SK-N-SH (cell line): Measurements from ENCODE around the gene NRGN. TPM values are rescaled to one million over a fixed set of nuclear protein-coding genes. Genes with fewer than 3 reads are reported as not detected.

Source experiments
- CTCF ChIA-PET: fragments of 300-600, 350-600 bp; formaldehyde crosslinking; extraction: SDS; loops from one replicate; lab custom pipeline; 2021; lab: Yijun Ruan, JAX
- POLR2A ChIA-PET: fragments of 350-600 bp; sonication (Branson Sonifier 250); formaldehyde crosslinking; extraction: SDS; loops from one replicate; lab custom pipeline; 2020; ENCODE audit warnings: antibody characterized with exemption, inconsistent platforms; lab: Yijun Ruan, JAX
- DNase-seq: peaks from one replicate; pipeline ENCODE4 v3.0.0; 2012
- H2AFZ ChIP-seq: fragments of 200-600 bp; sonication (generic); 2 replicates; pipeline ENCODE4 v1.8.1; 2016; ENCODE audit warnings: antibody characterized with exemption, mild to moderate bottlenecking, low read depth
- H3F3A ChIP-seq: fragments of 200-600 bp; sonication (generic); replicated peaks from 2 replicates; pipeline ENCODE3; 2016; ENCODE audit warnings: antibody characterized with exemption, mild to moderate bottlenecking; ENCODE audit not compliant: insufficient read depth
- H3K27ac ChIP-seq, 2 experiments: fragments of 200-500 bp in 1 of 2; fragments of 200-600 bp in 1 of 2; sonication (Bioruptor generic) in 1 of 2; sonication (generic), shearing (Covaris generic) in 1 of 2; 2 replicates each; pipeline versions ENCODE4 v1.5.1 to v1.6.1; 2014 to 2016; ENCODE audit warnings: low read depth in 2 of 2, inconsistent platforms in 1 of 2, low read length in 1 of 2, mild to moderate bottlenecking in 1 of 2, mixed read lengths in 1 of 2
- H3K27me3 ChIP-seq: fragments of 200-600 bp; sonication (generic), shearing (Covaris generic); 2 replicates; pipeline ENCODE4 v1.6.1; 2016; ENCODE audit warnings: mixed run types; ENCODE audit not compliant: insufficient read depth
- H3K36me3 ChIP-seq, 2 experiments: fragments of 200-500 bp in 1 of 2; fragments of 200-600 bp in 1 of 2; sonication (Bioruptor generic) in 1 of 2; sonication (generic) in 1 of 2; replicated peaks in 1 of 2; 2 replicates each; pipeline versions ENCODE3 to v1.5.1; 2014 to 2016; ENCODE audit warnings: low read length in 1 of 2, mild to moderate bottlenecking in 1 of 2; ENCODE audit not compliant: insufficient read depth in 2 of 2, control insufficient read depth in 1 of 2
- H3K4me1 ChIP-seq, 2 experiments: fragments of 200-500 bp in 1 of 2; fragments of 200-600 bp in 1 of 2; sonication (Bioruptor generic) in 1 of 2; sonication (generic), shearing (Covaris generic) in 1 of 2; 2 replicates each; pipeline versions ENCODE4 v1.5.1 to v1.6.1; 2014 to 2016; ENCODE audit warnings: low read depth in 1 of 2, low read length in 1 of 2, mixed run types in 1 of 2; ENCODE audit not compliant: insufficient read depth in 2 of 2, control insufficient read depth in 1 of 2
- H3K4me2 ChIP-seq: fragments of 200-600 bp; sonication (generic), shearing (Covaris generic); 2 replicates; pipeline ENCODE4 v1.6.1; 2017; ENCODE audit warnings: mixed run types
- H3K4me3 ChIP-seq, 2 experiments: fragments of 200-500 bp in 1 of 2; fragments of 200-600 bp in 1 of 2; sonication (Bioruptor generic) in 1 of 2; sonication (generic), shearing (Covaris generic) in 1 of 2; 2 replicates each; pipeline versions ENCODE4 v1.5.1 to v1.8.1; 2014 to 2016; ENCODE audit warnings: low read depth in 2 of 2, inconsistent platforms in 1 of 2, low read length in 1 of 2, mild to moderate bottlenecking in 1 of 2, mixed read lengths in 1 of 2, moderate library complexity in 1 of 2
- H3K79me2 ChIP-seq: fragments of 200-600 bp; sonication (generic); 2 replicates; pipeline ENCODE4 v1.8.1; 2017; ENCODE audit warnings: mild to moderate bottlenecking; ENCODE audit not compliant: insufficient read depth
- H3K9ac ChIP-seq: fragments of 200-600 bp; sonication (generic); 2 replicates; pipeline ENCODE4 v1.6.1; 2017; ENCODE audit warnings: mixed run types
- H3K9me2 ChIP-seq: fragments of 200-600 bp; sonication (generic); 2 replicates; pipeline ENCODE4 v1.6.1; 2017; ENCODE audit warnings: mixed run types
- H3K9me3 ChIP-seq: fragments of 200-600 bp; sonication (generic); 2 replicates; pipeline ENCODE4 v1.6.1; 2017; ENCODE audit warnings: mixed run types, mild to moderate bottlenecking, moderate library complexity
- H4K20me1 ChIP-seq: fragments of 200-600 bp; sonication (generic); 2 replicates; pipeline ENCODE4 v1.6.1; 2017; ENCODE audit warnings: mild to moderate bottlenecking, mixed run types; ENCODE audit not compliant: insufficient read depth
- CHD2 ChIP-seq: fragments of 150-350 bp; IDR thresholded peaks from 2 replicates; pipeline ENCODE4 v1.6.1; 2018; ENCODE audit warnings: low read length; ENCODE audit not compliant: partially characterized antibody
- EZH2phosphoT487 ChIP-seq: fragments of 200-600 bp; sonication (generic); IDR thresholded peaks from 2 replicates; pipeline ENCODE4 v1.6.1; 2017; ENCODE audit warnings: low read depth, mixed run types, mild to moderate bottlenecking, antibody characterized with exemption, moderate library complexity, borderline replicate concordance
- FOXM1 ChIP-seq: IDR thresholded peaks from 2 replicates; pipeline ENCODE4 v1.4.0; 2012; ENCODE audit warnings: low read depth, mild to moderate bottlenecking
- GABPA ChIP-seq: IDR thresholded peaks from 2 replicates; pipeline ENCODE4 v1.4.0; 2012; ENCODE audit warnings: low read depth, mild to moderate bottlenecking
- GATA2 ChIP-seq: sonication (generic); formaldehyde crosslinking; IDR thresholded peaks from 2 replicates; pipeline ENCODE4 v1.5.0; 2020; ENCODE audit warnings: mild to moderate bottlenecking, missing genetic modification reagents
- JUND ChIP-seq: IDR thresholded peaks from 2 replicates; pipeline ENCODE4 v1.4.0; 2012
- MEF2A ChIP-seq: IDR thresholded peaks from 2 replicates; pipeline ENCODE4 v1.4.0; 2012; ENCODE audit warnings: low read depth, borderline replicate concordance
- POLR2AphosphoS5 ChIP-seq: IDR thresholded peaks from 2 replicates; pipeline ENCODE4 v1.6.1; 2012; ENCODE audit warnings: low read depth, low read length
- RAD21 ChIP-seq: IDR thresholded peaks from 2 replicates; pipeline ENCODE4 v1.6.1; 2012; ENCODE audit warnings: mild to moderate bottlenecking, low read length
- RFX5 ChIP-seq: IDR thresholded peaks from 2 replicates; pipeline ENCODE4 v1.6.1; 2012; ENCODE audit warnings: mild to moderate bottlenecking, improper control_type of control experiment, low read length
- RXRA ChIP-seq: IDR thresholded peaks from 2 replicates; pipeline ENCODE4 v1.4.0; 2012; ENCODE audit warnings: low read depth, mild to moderate bottlenecking, borderline replicate concordance
- SMC3 ChIP-seq: IDR thresholded peaks from 2 replicates; pipeline ENCODE4 v1.6.1; 2012; ENCODE audit warnings: low read depth, low read length, improper control_type of control experiment
- TAF1 ChIP-seq: IDR thresholded peaks from 2 replicates; pipeline ENCODE4 v1.6.1; 2012; ENCODE audit warnings: low read depth, mild to moderate bottlenecking, low read length, moderate library complexity, borderline replicate concordance
- TCF12 ChIP-seq: IDR thresholded peaks from 2 replicates; pipeline ENCODE4 v1.4.0; 2012
- USF1 ChIP-seq: IDR thresholded peaks from 2 replicates; pipeline ENCODE4 v1.4.0; 2012; ENCODE audit warnings: low read depth, borderline replicate concordance
- USF2 ChIP-seq: fragments of 150-350 bp; IDR thresholded peaks from 2 replicates; pipeline ENCODE4 v1.6.1; 2017; ENCODE audit warnings: antibody characterized with exemption, low read length, low read depth, borderline replicate concordance
- YY1 ChIP-seq: IDR thresholded peaks from 2 replicates; pipeline ENCODE4 v1.4.0; 2012; ENCODE audit warnings: low read depth, mild to moderate bottlenecking
- WGBS: methylation state at CpG from one replicate; pipeline ENCODE4 v1.1.6; 2017; ENCODE audit warnings: low lambda C conversion rate; 5-methylcytosine and 5-hydroxymethylcytosine counted together
- polyA plus RNA-seq, 3 experiments: library from polyadenylated mRNA; depleted of rRNA; stranded (reverse); fragments of >200 nt; gene quantifications; 2 replicates each; pipeline ENCODE4 v1.2.3, GENCODE V29; 2012
- TF ChIP-seq, protein P1 (sequence below): fragments of 150-350 bp; IDR thresholded peaks from 2 replicates; pipeline ENCODE4 v1.6.1; 2016; ENCODE audit warnings: mild to moderate bottlenecking, low read depth, low read length

Gene NRGN
- polyA plus RNA-seq, 1 of the 3 experiments (the other 2 are of a cell fraction) = 6.8 TPM

- WGBS = 74% methylated on average over 37 of the region's 37 CpGs
- no peaks in the 10 kb centered on the region for H3K36me3 ChIP-seq
- H3K4me2 ChIP-seq = no peak overlapping the region
- no peak overlapping the region for H3K9ac ChIP-seq
- H4K20me1 ChIP-seq = no peaks in the 10 kb centered on the region
- no peaks in the 10 kb centered on the region for H3K4me1 ChIP-seq
- H3K27ac ChIP-seq = no peak overlapping the region
- ChIA-PET CTCF (interaction anchor here (0.9 to 4.8 kb wide), 10 partner anchors 10 to 103 kb away, joined by 3 to 28 read pairs (median 4); partner anchors contain the start of genes ESAM and MSANTD2), POLR2A (no interaction called here)
- H3K27me3 ChIP-seq = no peaks in the 10 kb centered on the region
- no peak for TF ChIP-seq YY1
- no peak for TF ChIP-seq RXRA
- TF ChIP-seq CHD2 = no peak
- no peak for TF ChIP-seq GABPA
- no peak for TF ChIP-seq RFX5
- TF ChIP-seq USF1 = no peak
- no peak for TF ChIP-seq MEF2A
- peaks cover 3% of the 10 kb centered on the region for H3F3A ChIP-seq
- peak overlapping the region in 1 of 2 experiments; percentile 3; a peak in 1 of 4 replicates for H3K4me3 ChIP-seq
- H3K79me2 ChIP-seq = no peaks in the 10 kb centered on the region
- no peaks in the 10 kb centered on the region for H3K9me3 ChIP-seq
- DNase-seq = peak; percentile 74
- no peaks in the 10 kb centered on the region for H3K9me2 ChIP-seq
- no peak overlapping the region for H2AFZ ChIP-seq
Observed at GRCh38 chr11:124746621-124747243, 7.0 kb downstream of the NRGN start.

- CTCF ChIA-PET = interaction anchor here (0.9 to 4.8 kb wide), 5 partner anchors 11 to 104 kb away, joined by 3 to 28 read pairs (median 3); partner anchors contain the start of gene ESAM
- no peak for DNase-seq
- H4K20me1 ChIP-seq = no peaks in the 10 kb centered on the region
- H3K4me3 ChIP-seq = no peak overlapping the region
- H2AFZ ChIP-seq = no peak overlapping the region
- TF ChIP-seq, protein P1, sequence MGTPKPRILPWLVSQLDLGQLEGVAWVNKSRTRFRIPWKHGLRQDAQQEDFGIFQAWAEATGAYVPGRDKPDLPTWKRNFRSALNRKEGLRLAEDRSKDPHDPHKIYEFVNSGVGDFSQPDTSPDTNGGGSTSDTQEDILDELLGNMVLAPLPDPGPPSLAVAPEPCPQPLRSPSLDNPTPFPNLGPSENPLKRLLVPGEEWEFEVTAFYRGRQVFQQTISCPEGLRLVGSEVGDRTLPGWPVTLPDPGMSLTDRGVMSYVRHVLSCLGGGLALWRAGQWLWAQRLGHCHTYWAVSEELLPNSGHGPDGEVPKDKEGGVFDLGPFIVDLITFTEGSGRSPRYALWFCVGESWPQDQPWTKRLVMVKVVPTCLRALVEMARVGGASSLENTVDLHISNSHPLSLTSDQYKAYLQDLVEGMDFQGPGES = no peak
- TF ChIP-seq GATA2 (CRISPR knock-in tag) (no peak), RAD21 (no peak), JUND (no peak), TAF1 (no peak), MEF2A (no peak), RFX5 (no peak), USF2 (no peak), FOXM1 (no peak), EZH2phosphoT487 (no peak), TCF12 (no peak), SMC3 (no peak), POLR2AphosphoS5 (no peak), CHD2 (no peak)
- no peaks in the 10 kb centered on the region for H3K27me3 ChIP-seq
- no peaks in the 10 kb centered on the region for H3K36me3 ChIP-seq
- H3K4me2 ChIP-seq = no peak overlapping the region
- no peak overlapping the region for H3K9ac ChIP-seq
- no peaks in the 10 kb centered on the region for H3K4me1 ChIP-seq
- H3K79me2 ChIP-seq = no peaks in the 10 kb centered on the region
- H3K9me3 ChIP-seq = no peaks in the 10 kb centered on the region
- POLR2A ChIA-PET = no interaction called here
- no peaks in the 10 kb centered on the region for H3K9me2 ChIP-seq
- no peak overlapping the region for H3K27ac ChIP-seq
- 85% methylated on average over 14 of the region's 14 CpGs for WGBS
- H3F3A ChIP-seq = peaks cover 3% of the 10 kb centered on the region
Observed at GRCh38 chr11:124747406-124748099, 7.8 kb downstream of the NRGN start.
